ENCODE results near the gene TIMM44.

GRCh38 chr19:7953060-7953459, 9.6 kb upstream of the TIMM44 start:
- TF ChIP-seq TEAD4 (IDR thresholded peaks at IDR 0.05; ENCODE audit: borderline replicate concordance, insufficient read depth) (no peak), CTCF (IDR thresholded peaks at IDR 0.05) (no peak), ZBTB33 (IDR thresholded peaks at IDR 0.05; ENCODE audit: borderline replicate concordance, low read depth) (no peak), MAX (IDR thresholded peaks at IDR 0.05; ENCODE audit: low read depth) (0 out of 2 replicates have a peak, but pooled peaks have one; percentile 18), RAD21 (IDR thresholded peaks at IDR 0.05; ENCODE audit: low read length) (no peak), EZH2phosphoT487 (IDR thresholded peaks at IDR 0.05; ENCODE audit: borderline replicate concordance, low read depth) (no peak), REST (IDR thresholded peaks at IDR 0.05; ENCODE audit: low read depth, low read length) (no peak), NRF1 (IDR thresholded peaks at IDR 0.05; ENCODE audit: low read depth, low read length) (no peak), EP300 (IDR thresholded peaks at IDR 0.05; ENCODE audit: borderline replicate concordance in 1 of 2, low read depth in 1 of 2, low read length in 1 of 2) (no peak), YY1 (IDR thresholded peaks at IDR 0.05; ENCODE audit: low read depth) (no peak), TAF1 (IDR thresholded peaks at IDR 0.05; ENCODE audit: borderline replicate concordance, low read depth, low read length) (no peak), MXI1 (IDR thresholded peaks at IDR 0.05; ENCODE audit: low read depth, low read length) (no peak), RFX5 (IDR thresholded peaks at IDR 0.05; ENCODE audit: low read length) (no peak)

Measured in SK-N-SH (cell line).